Measurements from ENCODE around the gene TNS3.
A peak's percentile ranks its signal among the peaks of the same experiment; 100 is the strongest.

TNS3 gene

GRCh38 chr7:47407136-47407535 is 174.8 kb downstream of the TNS3 start:
- no peak for DNase-seq (ENCODE audit: low spot score)

DNA sequence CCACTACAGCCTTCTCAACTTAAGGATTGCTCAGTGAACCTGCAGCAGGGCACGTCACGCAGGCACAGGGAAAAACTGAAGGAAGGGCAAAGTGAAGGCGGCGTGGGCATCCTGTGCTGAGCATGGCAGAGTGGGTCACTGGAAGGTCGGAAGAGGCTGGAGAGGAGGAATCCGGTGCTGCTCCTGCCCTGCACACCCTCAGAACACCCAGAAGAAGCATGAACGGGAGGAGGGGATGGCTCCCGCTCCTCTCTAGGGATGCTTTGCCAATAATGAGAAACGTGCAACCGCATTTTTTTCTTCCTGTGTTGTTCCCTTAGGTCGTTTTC is 175.1 kb downstream of the TNS3 start:
- no peak for DNase-seq (ENCODE audit: low spot score)

GRCh38 chr7:47405921-47406800 is 175.8 kb downstream of the TNS3 start:
- peak; percentile 42 for DNase-seq (ENCODE audit: low spot score)

DNA sequence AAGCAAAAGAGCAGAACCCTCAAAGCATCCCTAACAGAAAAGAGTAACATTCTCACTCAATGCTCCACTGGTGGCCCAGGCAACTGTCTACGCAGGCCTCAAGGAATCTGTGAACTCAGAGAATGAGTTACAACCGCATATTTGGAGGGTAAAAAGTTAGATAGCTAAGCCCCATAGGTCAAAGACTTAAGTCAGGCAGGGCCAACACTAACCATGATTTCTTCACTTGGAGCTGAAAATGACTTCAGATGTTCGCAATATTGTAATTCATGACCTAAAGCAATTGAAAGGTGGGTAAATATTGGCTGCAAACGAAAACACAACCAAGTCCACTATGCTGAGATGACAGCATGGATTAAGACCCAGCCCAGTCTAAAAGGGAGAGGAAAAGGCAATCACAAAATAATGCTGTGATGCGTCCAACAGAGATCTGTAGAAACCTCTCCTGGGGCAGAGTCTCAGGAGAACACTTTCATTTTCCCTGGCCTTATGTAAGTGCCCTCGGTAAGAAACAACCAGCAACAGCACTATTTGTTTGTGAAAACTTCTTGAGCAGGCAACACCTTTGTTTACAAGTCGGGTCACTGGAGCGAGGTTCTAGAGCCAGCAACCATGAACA is 176.5 kb downstream of the TNS3 start:
- no peak for DNase-seq (ENCODE audit: low spot score)

DNA sequence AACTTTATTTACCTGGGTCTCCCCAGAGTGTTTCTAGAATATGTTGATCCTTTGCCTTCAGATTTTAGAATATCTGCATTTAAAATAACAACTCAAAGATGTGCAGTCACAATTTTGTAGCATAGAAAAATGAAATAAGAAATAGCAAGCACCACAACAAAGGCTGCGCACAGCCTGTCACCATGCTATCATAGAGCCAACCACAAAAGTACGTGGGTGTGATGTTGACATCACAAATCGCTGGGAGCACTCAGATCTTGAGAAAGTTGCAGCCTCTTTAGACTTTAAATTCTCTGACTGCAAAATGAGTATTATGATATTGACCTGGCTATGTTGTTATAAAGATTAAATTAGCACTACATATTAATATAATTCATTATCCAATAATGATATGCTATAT is 177.9 kb downstream of the TNS3 start:
- DNase-seq (ENCODE audit: low spot score): no peak

GRCh38 chr7:47402941-47403866 is 178.7 kb downstream of the TNS3 start:
- DNase-seq (ENCODE audit: low spot score): peak; percentile 44

- no peak for DNase-seq (ENCODE audit: low spot score)
Observed at GRCh38 chr7:47401611-47402570, 180.0 kb downstream of the TNS3 start.

DNA sequence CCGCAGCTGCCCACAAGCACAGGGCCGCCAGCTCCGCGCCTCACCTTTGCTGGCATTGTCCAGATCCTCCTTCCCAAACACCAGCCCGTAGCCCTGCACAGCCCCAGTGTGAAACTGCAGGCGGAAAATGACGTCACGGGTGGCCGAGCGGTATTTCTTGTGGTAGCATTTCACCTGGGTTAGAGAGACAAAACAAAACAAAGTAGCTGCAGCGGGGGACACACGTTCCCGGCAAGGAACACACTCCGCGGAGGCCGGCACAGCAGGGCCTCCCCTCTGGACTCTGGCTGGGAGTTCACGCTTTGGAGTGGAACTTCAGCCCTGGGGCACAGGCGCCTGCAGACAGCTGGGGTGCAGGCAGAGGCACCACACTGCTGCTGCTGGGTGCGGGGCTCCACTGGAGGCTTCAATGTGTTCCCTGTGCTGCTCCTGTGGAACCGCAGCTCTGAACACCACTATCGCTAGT is 181.1 kb downstream of the TNS3 start:
- no peak for DNase-seq (ENCODE audit: low spot score)

DNA sequence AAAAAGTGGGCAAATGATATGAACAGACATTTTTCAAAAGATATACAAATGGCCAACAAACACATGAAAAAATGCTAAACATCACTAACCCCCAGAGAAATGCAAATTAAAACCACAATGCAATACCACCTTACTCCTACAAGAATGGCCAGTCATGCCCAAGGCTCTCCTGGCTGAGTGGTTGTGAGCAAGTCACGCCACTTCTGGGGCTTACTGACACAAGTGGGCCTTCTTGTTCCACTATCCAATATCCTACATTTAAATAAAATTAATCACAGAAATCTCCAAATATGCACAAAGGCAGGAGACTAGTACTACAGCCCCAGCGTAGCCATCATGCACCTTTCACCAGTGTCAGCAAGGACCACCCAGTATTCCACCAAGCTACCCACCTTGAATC is 181.9 kb downstream of the TNS3 start:
- no peak for DNase-seq (ENCODE audit: low spot score)

DNA sequence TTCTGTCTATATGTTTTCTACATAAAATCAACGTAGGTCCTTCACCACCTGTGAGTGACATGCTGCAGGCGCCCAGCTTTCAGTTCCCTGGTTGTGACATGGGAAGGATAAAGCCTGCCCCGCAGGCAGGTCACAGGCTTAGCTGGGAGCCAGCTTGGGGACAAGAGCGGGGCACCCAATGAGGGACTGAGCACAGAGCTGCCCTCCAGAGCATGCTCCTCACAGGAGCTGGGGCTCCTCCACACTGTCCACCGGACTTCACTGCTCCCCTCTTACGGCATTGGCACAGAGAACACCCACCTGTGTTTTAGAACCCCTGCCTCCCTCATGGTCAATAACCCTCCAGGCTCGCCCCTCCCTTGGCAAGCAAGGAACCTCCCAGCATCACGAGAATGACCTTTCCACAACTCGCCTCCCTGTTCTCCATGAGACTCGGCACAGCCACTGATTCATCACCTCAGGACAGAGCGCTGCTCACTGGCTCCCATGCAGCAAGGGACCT is 187.1 kb downstream of the TNS3 start:
- DNase-seq (ENCODE audit: low spot score): no peak

DNA sequence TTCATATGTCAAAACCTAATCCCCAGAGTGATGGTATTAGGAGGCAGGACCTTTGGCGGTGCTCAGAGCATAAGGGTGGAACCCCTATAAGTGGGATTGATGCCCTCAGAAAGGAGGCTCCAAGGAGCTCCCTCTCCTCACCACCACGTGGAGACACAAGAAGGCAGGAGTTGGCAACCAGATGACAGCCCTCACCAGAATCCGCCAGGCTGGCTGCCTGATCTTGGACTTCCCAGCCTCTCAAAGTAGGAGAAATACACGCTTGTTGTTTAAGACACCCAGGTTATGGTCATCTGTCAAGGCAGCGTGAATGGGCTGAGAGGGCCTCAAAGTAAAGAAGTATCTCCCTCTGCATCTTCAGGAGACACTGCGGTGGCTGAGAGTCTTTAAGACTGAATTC is 187.7 kb downstream of the TNS3 start:
- no peak for DNase-seq (ENCODE audit: low spot score)

GRCh38 chr7:47393406-47393805 is 188.5 kb downstream of the TNS3 start:
- DNase-seq (ENCODE audit: low spot score): no peak

DNA sequence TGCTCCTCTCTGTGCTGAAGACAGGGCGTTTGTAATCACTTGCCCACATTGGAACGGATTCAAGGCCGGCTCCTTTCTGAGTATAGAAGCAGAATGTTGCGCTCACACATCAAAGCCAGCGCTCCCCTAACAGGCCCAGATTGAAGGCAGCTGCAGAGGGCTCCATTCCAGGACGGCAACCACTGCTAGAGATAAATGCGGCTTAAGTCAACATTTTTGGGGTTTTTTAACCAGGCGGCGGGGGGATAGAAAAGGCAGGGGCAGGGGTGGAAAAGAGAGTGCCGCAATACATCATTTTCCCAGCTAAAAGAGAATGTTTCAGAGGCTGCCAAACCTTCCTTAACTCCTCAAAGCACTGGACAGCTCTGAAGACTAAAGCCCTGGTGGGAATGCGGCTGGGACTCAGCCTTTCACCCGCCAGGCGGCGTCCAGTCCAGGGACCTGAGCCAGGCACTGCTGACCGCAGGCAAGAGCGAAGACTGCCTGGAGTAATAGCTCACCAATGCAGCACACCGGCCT is 189.6 kb downstream of the TNS3 start:
- DNase-seq (ENCODE audit: low spot score): no peak

DNA sequence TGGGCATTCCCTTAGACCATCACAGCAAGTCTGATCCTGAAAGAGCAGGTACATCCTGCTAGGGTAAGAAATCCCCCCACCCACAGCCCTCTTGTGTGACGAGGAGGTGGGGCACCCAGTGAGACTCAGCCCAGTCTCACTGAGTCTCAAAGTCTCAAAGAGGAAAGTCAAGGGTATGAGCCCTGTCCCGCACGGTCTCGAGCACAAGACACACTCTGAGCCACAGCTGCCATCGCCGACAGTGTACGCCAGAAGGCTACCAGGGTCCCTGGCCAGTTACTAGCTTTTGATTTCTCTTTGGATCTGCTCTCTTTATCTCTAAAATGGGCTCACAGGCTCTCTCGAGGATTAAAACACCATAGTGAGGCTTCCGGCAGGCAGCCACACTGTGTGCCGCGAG is 190.2 kb downstream of the TNS3 start:
- no peak for DNase-seq (ENCODE audit: low spot score)

DNA sequence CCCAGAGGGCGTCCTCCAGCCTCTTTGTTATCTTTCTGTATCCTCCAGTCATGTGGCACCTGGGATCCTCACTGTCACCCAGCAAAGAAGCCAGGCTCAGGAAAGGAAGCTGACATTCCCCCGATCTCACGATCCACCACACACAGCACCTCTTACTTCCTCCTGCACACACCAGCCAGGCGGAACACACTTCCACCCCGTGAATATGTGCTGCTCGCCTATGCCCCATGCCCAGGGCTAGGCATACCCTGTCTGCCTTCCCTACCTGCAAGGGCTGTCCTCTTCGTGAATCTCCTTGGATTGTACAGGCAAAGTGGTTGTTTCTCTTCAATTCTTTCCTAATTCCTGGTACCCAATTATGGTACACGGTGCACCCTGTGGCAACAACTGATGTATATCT is 191.0 kb downstream of the TNS3 start:
- DNase-seq (ENCODE audit: low spot score): no peak

- no peak for DNase-seq (ENCODE audit: low spot score)
Observed at GRCh38 chr7:47389923-47390630, 191.8 kb downstream of the TNS3 start.

- no peak for DNase-seq (ENCODE audit: low spot score)
Observed at GRCh38 chr7:47389171-47389922, 192.6 kb downstream of the TNS3 start.

GRCh38 chr7:47387506-47387905 is 194.4 kb downstream of the TNS3 start:
- DNase-seq (ENCODE audit: low spot score): no peak

DNA sequence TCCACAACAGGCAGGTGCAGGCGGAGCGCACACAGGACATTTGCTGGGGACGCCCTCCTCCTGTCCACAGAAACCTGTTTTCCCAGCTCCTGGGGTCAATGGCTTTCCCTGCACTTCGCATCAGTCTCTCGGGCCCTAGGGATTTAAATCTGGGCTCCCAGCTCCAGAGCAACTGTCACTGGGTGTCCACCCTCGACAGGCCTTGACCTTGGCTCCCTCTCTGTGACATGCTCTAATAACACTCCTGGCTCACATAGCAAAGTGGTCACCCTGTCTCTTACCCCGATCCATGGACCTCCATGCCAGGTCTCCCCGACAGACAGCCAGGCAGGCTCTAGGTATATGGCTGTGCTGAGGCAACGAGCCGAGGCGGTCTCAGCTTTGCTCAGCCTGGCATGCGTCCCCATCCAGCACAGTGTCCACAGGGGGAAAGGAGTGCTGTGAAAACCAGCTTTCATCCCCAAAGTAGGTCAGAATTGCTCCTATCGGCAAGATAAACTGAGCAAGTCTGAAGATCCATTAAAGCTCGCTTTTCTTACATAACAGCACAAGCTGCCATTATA is 195.6 kb downstream of the TNS3 start:
- DNase-seq (ENCODE audit: low spot score): no peak
